Kidney epithelial cell (primary cell): Measurements from ENCODE around the gene CLASRP. TPM values are rescaled to one million over a fixed set of nuclear protein-coding genes. Genes with fewer than 3 reads are reported as not detected.

Source experiments
- DNase-seq: peaks from one replicate; pipeline ENCODE4 v3.0.0-alpha.2; 2010; ENCODE audit warnings: low read depth
- H3K27me3 ChIP-seq: 2 replicates; pipeline ENCODE4 v1.6.0; 2011; ENCODE audit warnings: low read length; ENCODE audit not compliant: control insufficient read depth, insufficient read depth
- H3K36me3 ChIP-seq: 2 replicates; pipeline ENCODE4 v1.5.1; 2011; ENCODE audit warnings: low read length; ENCODE audit not compliant: control insufficient read depth, insufficient read depth
- H3K4me3 ChIP-seq: 2 replicates; pipeline ENCODE4 v1.5.1; 2011; ENCODE audit warnings: low read depth, mild to moderate bottlenecking, control low read depth, low read length
- total RNA-seq: library from RNA; depleted of rRNA; stranded (reverse); fragments of >200 nt; gene quantifications from 2 replicates; pipeline ENCODE4 v1.2.3, GENCODE V29; 2015
- TF ChIP-seq, protein P1 (sequence below): IDR thresholded peaks from 2 replicates; pipeline ENCODE4 v1.5.1; 2011; ENCODE audit warnings: mild to moderate bottlenecking, moderate library complexity, low read length, control low read depth, inconsistent platforms; ENCODE audit not compliant: insufficient read depth, poor library complexity, severe bottlenecking

The CLASRP gene
- total RNA-seq, 1 donor from 2014 or later, result 65.7 TPM

- TF ChIP-seq, protein P1, sequence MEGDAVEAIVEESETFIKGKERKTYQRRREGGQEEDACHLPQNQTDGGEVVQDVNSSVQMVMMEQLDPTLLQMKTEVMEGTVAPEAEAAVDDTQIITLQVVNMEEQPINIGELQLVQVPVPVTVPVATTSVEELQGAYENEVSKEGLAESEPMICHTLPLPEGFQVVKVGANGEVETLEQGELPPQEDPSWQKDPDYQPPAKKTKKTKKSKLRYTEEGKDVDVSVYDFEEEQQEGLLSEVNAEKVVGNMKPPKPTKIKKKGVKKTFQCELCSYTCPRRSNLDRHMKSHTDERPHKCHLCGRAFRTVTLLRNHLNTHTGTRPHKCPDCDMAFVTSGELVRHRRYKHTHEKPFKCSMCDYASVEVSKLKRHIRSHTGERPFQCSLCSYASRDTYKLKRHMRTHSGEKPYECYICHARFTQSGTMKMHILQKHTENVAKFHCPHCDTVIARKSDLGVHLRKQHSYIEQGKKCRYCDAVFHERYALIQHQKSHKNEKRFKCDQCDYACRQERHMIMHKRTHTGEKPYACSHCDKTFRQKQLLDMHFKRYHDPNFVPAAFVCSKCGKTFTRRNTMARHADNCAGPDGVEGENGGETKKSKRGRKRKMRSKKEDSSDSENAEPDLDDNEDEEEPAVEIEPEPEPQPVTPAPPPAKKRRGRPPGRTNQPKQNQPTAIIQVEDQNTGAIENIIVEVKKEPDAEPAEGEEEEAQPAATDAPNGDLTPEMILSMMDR, result no peak
- H3K36me3 ChIP-seq, result peaks cover 1% of the 10 kb centered on the region
- H3K27me3 ChIP-seq, result no peaks in the 10 kb centered on the region
- H3K4me3 ChIP-seq, result no peak overlapping the region
- no peak for DNase-seq
Measured at GRCh38 chr19:45074744-45075300, 36.0 kb downstream of the CLASRP start.

GRCh38 chr19:45075301-45076028 lies 36.6 kb downstream of the CLASRP start:
- TF ChIP-seq, protein P1, result no peak
- Histone ChIP-seq H3K36me3 (peaks cover 1% of the 10 kb centered on the region), H3K27me3 (no peaks in the 10 kb centered on the region), H3K4me3 (peak overlapping the region; percentile 45)
- no peak for DNase-seq

DNA sequence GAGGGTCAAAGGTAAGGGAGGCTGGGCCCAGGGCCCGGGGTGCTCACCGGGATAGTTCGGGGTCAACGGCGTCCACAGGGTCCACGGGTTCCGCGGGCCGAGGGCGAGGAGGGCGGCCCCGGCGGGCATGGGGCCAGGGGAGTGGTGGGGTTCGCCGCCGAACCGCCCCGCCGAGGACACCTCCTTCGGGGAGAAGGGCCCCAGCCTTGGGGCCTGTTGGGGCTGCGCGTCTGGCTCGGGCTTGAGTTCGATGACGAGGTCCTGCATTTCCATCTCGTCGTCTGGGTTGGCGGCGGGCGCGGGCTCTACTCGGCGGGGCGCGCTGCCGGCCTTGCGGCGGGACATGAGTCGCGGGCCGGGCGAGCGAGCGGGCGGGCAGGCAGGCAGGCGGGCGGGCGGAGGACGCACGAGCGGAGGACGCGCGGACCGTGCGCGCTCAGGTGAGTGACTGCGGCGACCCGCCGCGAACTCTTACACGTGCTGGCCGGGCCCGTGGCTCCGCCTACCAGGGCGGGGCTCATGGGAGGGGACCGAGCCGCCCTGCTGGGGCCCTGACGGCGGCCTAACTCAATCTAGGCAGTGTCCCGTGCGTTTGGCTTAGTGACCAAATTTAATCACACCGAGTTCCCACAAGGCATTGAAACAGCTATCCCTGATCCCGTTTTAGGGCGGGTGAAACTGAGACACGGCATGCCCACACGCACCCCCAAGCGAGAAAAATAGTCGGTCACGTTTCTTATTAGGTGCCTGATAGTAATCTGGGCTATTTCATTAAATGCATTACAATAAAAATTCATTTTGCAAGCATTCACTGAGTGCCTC lies 37.4 kb downstream of the CLASRP start, which contains the start of gene ZNF296:
TSS of gene ZNF296 (minus strand) at position 450 of the 822 bp plus-strand sequence. CDS start at position 345, 105 bp downstream.
- Histone ChIP-seq H3K36me3 (no peaks in the 10 kb centered on the region), H3K27me3 (no peaks in the 10 kb centered on the region), H3K4me3 (peak within 1 kb of the TSS; percentile 45)
- no peak for DNase-seq
- TF ChIP-seq, protein P1, result no peak

GRCh38 chr19:45076851-45077730 lies 38.2 kb downstream of the CLASRP start:
- TF ChIP-seq, protein P1, result no peak
- peak overlapping the region; percentile 45 for H3K4me3 ChIP-seq
- DNase-seq, result no peak

GRCh38 chr19:45078390-45079062 lies 39.7 kb downstream of the CLASRP start:
- Histone ChIP-seq H3K27me3 (no peaks in the 10 kb centered on the region), H3K36me3 (peaks cover 1% of the 10 kb centered on the region), H3K4me3 (peak overlapping the region; percentile 99)
- no peak for DNase-seq
- TF ChIP-seq, protein P1, result no peak

More at GRCh38 chr19:45076851-45077730, 38.2 kb downstream of the CLASRP start:
- Histone ChIP-seq H3K36me3 (peaks cover 1% of the 10 kb centered on the region), H3K27me3 (no peaks in the 10 kb centered on the region)
